Measurements from ENCODE around the gene DCDC2. TPM values are rescaled to one million over a fixed set of nuclear protein-coding genes. Genes with fewer than 3 reads are reported as not detected.

The DCDC2 gene
- total RNA-seq, 1 experiment from 2014 or later: 1.8 TPM

GRCh38 chr6:24197892-24198291, 160.0 kb downstream of the DCDC2 start (continued):
- TF ChIP-seq STAT6 (CRISPR knock-in tag; conservative IDR thresholded peaks at IDR 0.05; ENCODE audit: low read depth) (no peak), CREM (CRISPR knock-in tag; IDR thresholded peaks at IDR 0.05) (no peak), USF2 (CRISPR knock-in tag; IDR thresholded peaks at IDR 0.05) (no peak), PREB (CRISPR knock-in tag; IDR thresholded peaks at IDR 0.05; ENCODE audit: borderline replicate concordance) (no peak), RELA (CRISPR knock-in tag; IDR thresholded peaks at IDR 0.05; ENCODE audit: borderline replicate concordance) (no peak), SMAD3 (CRISPR knock-in tag; IDR thresholded peaks at IDR 0.05; ENCODE audit: borderline replicate concordance) (no peak), JUN (CRISPR knock-in tag; IDR thresholded peaks at IDR 0.05) (no peak)

- TF ChIP-seq ZNF219 (CRISPR knock-in tag; IDR thresholded peaks at IDR 0.05; ENCODE audit: borderline replicate concordance): no peak
- TF ChIP-seq ZNF396 (CRISPR knock-in tag; IDR thresholded peaks at IDR 0.05; ENCODE audit: borderline replicate concordance): no peak
- no peak for TF ChIP-seq FOXK1 (CRISPR knock-in tag; IDR thresholded peaks at IDR 0.05)
- TF ChIP-seq USF1 (CRISPR knock-in tag; IDR thresholded peaks at IDR 0.05): no peak
- no peak for TF ChIP-seq ZNF416 (CRISPR knock-in tag; IDR thresholded peaks at IDR 0.05)
- no peak for TF ChIP-seq IRF1 (CRISPR knock-in tag; IDR thresholded peaks at IDR 0.05)
- TF ChIP-seq SOX15 (CRISPR knock-in tag; IDR thresholded peaks at IDR 0.05): no peak
- TF ChIP-seq ZBTB21 (CRISPR knock-in tag; IDR thresholded peaks at IDR 0.05; ENCODE audit: borderline replicate concordance): no peak
- TF ChIP-seq CDX4 (CRISPR knock-in tag; IDR thresholded peaks at IDR 0.05; ENCODE audit: borderline replicate concordance): no peak
- no peak for TF ChIP-seq EMX1 (CRISPR knock-in tag; IDR thresholded peaks at IDR 0.05)
- no peak for TF ChIP-seq RELA (CRISPR knock-in tag; IDR thresholded peaks at IDR 0.05; ENCODE audit: borderline replicate concordance)
- no peak for TF ChIP-seq CREM (CRISPR knock-in tag; IDR thresholded peaks at IDR 0.05)
- no peak for TF ChIP-seq TP53 (CRISPR knock-in tag; IDR thresholded peaks at IDR 0.05)
- TF ChIP-seq ZMAT4 (CRISPR knock-in tag; IDR thresholded peaks at IDR 0.05): no peak
- TF ChIP-seq E2F4 (CRISPR knock-in tag; IDR thresholded peaks at IDR 0.05; ENCODE audit: borderline replicate concordance, low read depth): no peak
- no peak for TF ChIP-seq JAZF1 (CRISPR knock-in tag; IDR thresholded peaks at IDR 0.05)
Observed at GRCh38 chr6:24195836-24196597, 161.8 kb downstream of the DCDC2 start.

More at GRCh38 chr6:24195836-24196597, 161.8 kb downstream of the DCDC2 start:
- Mint-ChIP-seq H3K4me3 (no peak overlapping the region), H3K36me3 (no peaks in the 10 kb centered on the region), H3K4me1 (no peaks in the 10 kb centered on the region), H3K9me3 (peaks cover 21% of the 10 kb centered on the region), H3K27me3 (ENCODE audit: low read depth) (no peaks in the 10 kb centered on the region; the same call in 1 of the 2 replicates), H3K27ac (no peak overlapping the region)
- CTCF ChIA-PET: interaction anchor here (0.8 kb wide), 1 partner anchor 193 kb away, joined by 7 read pairs; no protein-coding TSS in a partner anchor
- POLR2A ChIA-PET: no interaction called here
- DNase-seq (ENCODE audit: low spot score): no peak
- no peak for ATAC-seq
